Measurements from ENCODE around the gene RNF180.

RNF180 gene

DNA sequence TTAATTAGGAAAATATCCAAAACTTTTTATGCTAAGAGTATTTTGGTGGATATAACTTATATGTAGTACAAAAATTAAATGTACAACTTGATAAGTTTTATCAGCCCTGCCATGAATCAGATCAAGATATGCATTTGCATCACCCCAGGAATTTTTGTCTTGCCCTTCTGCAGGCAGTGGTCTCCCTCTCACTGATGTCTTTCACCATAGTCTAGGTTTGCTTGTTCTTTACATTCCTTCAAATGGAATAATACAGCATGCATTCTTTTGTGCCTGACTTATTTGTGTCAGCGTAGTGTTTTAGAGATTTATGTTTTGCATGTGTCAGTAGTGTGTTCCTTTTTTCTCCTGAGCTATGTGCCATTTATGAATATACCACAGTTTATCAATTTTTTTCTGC lies 36.4 kb downstream of the RNF180 start:
- ChIA-PET POLR2A (no interaction called here), CTCF (interaction anchor here (1.5 to 1.8 kb wide), 2 partner anchors 52 to 54 kb away, joined by 3 to 5 read pairs; no protein-coding TSS in a partner anchor)
- TF ChIP-seq, protein P1, sequence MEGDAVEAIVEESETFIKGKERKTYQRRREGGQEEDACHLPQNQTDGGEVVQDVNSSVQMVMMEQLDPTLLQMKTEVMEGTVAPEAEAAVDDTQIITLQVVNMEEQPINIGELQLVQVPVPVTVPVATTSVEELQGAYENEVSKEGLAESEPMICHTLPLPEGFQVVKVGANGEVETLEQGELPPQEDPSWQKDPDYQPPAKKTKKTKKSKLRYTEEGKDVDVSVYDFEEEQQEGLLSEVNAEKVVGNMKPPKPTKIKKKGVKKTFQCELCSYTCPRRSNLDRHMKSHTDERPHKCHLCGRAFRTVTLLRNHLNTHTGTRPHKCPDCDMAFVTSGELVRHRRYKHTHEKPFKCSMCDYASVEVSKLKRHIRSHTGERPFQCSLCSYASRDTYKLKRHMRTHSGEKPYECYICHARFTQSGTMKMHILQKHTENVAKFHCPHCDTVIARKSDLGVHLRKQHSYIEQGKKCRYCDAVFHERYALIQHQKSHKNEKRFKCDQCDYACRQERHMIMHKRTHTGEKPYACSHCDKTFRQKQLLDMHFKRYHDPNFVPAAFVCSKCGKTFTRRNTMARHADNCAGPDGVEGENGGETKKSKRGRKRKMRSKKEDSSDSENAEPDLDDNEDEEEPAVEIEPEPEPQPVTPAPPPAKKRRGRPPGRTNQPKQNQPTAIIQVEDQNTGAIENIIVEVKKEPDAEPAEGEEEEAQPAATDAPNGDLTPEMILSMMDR (IDR thresholded peaks at IDR 0.05; ENCODE audit: insufficient read depth, low read length, missing control alignments), result no peak
- DNase-seq (ENCODE audit: low read depth, low spot score), result peak; percentile 12
- no peak overlapping the region for H3K4me3 ChIP-seq (ENCODE audit: low read depth, low read length)

GRCh38 chr5:64206653-64207052 lies 41.0 kb downstream of the RNF180 start:
- ChIA-PET POLR2A (no interaction called here), CTCF (interaction anchor here (1.0 to 4.8 kb wide), 3 partner anchors 58 to 406 kb away, joined by 3 to 63 read pairs (median 33); no protein-coding TSS in a partner anchor)
- DNase-seq (ENCODE audit: low read depth, low spot score), result no peak
- TF ChIP-seq, protein P1 (IDR thresholded peaks at IDR 0.05; ENCODE audit: insufficient read depth, low read length, missing control alignments), result no peak
- no peak overlapping the region for H3K4me3 ChIP-seq (ENCODE audit: low read depth, low read length)

DNA sequence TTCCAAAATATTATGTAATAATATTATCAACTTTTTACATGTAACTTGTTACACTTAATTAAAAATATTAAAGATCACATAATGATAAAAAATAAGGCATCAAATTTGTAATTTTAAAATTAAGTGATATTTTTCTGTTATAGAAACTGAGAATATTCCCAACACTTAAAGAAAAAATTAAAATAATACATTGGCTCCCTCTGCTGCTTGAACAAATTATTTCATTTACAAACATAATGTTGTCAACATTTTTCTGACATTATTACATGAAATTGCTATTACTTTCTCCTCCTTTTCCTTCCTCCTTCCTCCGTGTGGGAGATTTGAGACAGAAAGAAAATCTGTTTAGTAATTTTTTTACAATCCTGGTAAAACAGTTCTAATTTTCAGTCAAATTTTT lies 42.3 kb downstream of the RNF180 start:
- TF ChIP-seq, protein P1 (IDR thresholded peaks at IDR 0.05; ENCODE audit: insufficient read depth, low read length, missing control alignments), result no peak
- DNase-seq (ENCODE audit: low read depth, low spot score), result no peak
- H3K4me3 ChIP-seq (ENCODE audit: low read depth, low read length), result no peak overlapping the region
- ChIA-PET POLR2A (no interaction called here), CTCF (interaction anchor here (2.0 to 4.8 kb wide), 3 partner anchors 21 to 63 kb away, joined by 8 to 63 read pairs (median 33); no protein-coding TSS in a partner anchor)

DNA sequence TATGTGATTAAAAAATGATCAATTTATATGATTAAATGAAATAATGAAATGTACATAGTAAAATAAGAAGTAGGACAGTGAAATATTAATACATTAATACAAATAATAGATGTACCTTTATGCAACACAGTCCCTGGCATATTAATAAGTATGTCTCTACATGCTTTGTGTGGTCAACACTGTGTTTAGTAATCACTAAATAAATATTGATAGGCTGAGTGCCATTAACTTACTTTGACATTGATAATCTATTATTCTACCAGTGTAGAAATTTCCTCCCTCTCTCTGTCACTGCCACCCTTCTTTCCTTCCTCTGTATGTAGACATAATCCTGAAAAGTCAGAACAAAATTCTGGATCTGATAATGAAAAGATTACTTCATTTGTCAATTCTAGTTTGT lies 43.7 kb downstream of the RNF180 start:
- TF ChIP-seq, protein P1 (IDR thresholded peaks at IDR 0.05; ENCODE audit: insufficient read depth, low read length, missing control alignments), result no peak
- no peak overlapping the region for H3K4me3 ChIP-seq (ENCODE audit: low read depth, low read length)
- DNase-seq (ENCODE audit: low read depth, low spot score), result no peak
- ChIA-PET CTCF (interaction anchor here (1.0 to 4.8 kb wide), 4 partner anchors 15 to 64 kb away, joined by 3 to 33 read pairs (median 10); no protein-coding TSS in a partner anchor), POLR2A (no interaction called here)

DNA sequence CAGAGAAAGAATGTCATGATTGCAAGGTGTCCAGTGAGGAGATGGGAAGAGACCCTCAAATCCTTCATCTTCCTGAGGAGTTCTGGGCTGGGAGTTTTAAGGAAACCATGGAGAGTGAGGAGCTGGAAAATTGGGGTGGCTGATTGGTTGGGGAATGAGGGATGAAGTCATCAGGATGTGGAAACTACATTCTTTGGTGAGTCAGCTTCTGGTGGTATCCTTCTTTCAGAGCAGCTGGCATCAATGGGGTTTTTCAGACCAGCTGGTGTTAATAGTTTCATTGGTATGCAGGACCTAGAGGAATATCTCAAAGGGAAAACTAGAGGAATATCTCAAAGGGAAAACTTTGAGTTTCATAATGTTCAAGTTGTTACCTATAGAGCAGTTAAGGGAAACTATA lies 45.2 kb downstream of the RNF180 start:
- H3K4me3 ChIP-seq (ENCODE audit: low read depth, low read length), result no peak overlapping the region
- TF ChIP-seq, protein P1 (IDR thresholded peaks at IDR 0.05; ENCODE audit: insufficient read depth, low read length, missing control alignments), result no peak
- CTCF ChIA-PET, result interaction anchor here (1.0 to 2.0 kb wide), 2 partner anchors 12 to 63 kb away, joined by 4 to 6 read pairs; no protein-coding TSS in a partner anchor
- peak; percentile 77 for DNase-seq (ENCODE audit: low read depth, low spot score)
- POLR2A ChIA-PET, result no interaction called here

DNA sequence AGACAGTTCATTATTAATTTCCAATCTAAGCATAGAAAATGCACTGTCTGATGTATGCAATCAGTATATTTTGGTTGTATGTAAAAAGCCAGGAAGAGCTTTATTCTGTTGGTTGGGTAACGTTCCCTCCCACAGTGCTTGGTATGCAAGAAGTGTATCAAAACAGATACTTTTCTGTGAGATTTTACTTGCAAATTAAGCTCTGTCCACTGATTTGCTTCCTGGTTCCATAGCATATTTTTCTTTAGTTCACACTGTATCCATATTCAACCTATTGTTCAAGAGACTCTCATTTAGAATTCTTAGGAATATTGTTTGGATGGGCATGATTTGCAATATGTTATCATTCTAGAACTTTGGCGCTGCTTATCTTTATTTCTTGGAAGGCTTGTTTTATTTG lies 47.4 kb downstream of the RNF180 start:
- TF ChIP-seq, protein P1 (IDR thresholded peaks at IDR 0.05; ENCODE audit: insufficient read depth, low read length, missing control alignments), result no peak
- ChIA-PET CTCF (interaction anchor here (2.3 to 4.5 kb wide), 2 partner anchors 16 to 65 kb away, joined by 14 to 27 read pairs; no protein-coding TSS in a partner anchor), POLR2A (no interaction called here)

More for the DNA sequence above, 47.4 kb downstream of the RNF180 start:
- no peak for DNase-seq (ENCODE audit: low read depth, low spot score)
- H3K4me3 ChIP-seq (ENCODE audit: low read depth, low read length), result no peak overlapping the region
